ENCODE results near the gene TTC7B. TPM values are rescaled to one million over a fixed set of nuclear protein-coding genes. Genes with fewer than 3 reads are reported as not detected.
"Not testable (repeated sequence)": the region's sequence is repeated elsewhere in the genome, so short reads cannot be mapped to it uniquely, and the experiment has no call there.

Gene TTC7B, protein sequence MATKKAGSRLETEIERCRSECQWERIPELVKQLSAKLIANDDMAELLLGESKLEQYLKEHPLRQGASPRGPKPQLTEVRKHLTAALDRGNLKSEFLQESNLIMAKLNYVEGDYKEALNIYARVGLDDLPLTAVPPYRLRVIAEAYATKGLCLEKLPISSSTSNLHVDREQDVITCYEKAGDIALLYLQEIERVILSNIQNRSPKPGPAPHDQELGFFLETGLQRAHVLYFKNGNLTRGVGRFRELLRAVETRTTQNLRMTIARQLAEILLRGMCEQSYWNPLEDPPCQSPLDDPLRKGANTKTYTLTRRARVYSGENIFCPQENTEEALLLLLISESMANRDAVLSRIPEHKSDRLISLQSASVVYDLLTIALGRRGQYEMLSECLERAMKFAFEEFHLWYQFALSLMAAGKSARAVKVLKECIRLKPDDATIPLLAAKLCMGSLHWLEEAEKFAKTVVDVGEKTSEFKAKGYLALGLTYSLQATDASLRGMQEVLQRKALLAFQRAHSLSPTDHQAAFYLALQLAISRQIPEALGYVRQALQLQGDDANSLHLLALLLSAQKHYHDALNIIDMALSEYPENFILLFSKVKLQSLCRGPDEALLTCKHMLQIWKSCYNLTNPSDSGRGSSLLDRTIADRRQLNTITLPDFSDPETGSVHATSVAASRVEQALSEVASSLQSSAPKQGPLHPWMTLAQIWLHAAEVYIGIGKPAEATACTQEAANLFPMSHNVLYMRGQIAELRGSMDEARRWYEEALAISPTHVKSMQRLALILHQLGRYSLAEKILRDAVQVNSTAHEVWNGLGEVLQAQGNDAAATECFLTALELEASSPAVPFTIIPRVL
- total RNA-seq (2014; rRNA removed; shearing (Covaris generic); ENCODE audit: low replicate concordance), result 14.6 and 16.2 TPM in 2 replicates

DNA sequence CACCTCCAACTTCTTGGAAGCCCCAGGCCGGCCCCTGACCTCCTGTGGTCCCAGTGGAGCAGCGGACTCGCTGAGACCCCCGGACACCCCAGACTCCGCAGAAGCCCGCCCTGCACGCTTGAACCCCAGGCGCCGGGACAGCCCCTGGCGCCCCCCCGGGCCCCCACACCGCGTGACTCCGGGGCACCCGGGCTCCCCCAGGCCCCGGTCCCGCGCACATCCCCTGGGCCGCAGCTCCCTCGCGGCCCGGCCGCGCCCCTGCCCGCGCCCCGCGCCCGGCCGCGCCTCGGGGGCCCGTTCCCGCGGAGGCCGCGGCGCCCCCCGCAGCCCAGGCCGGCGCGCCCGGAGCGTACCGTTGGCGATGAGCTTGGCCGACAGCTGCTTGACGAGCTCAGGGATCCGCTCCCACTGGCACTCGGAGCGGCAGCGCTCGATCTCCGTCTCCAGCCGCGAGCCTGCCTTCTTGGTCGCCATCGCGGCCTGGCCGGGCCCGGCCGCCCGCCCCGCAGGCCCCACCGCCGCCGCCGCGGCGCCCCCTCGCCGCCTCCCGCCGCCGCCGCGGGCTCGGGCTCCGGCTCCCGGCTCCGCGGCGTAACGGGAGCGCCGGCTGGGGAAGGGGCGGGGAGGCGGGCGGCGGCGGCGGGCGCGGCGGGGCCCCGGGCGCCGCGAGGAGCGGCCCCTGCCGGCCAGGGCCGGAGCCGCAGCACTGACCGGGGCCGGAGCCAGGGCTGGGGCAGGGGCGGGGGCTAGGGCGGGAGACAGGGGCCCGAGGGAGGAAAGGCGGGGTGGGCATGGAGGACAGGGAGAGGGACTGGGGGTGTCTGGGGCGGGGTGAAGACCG lies at the start of gene TTC7B:
Gene TTC7B, minus strand, starts transcription at position 609 of the 841 bp plus-strand sequence. Its CDS starts 135 bp downstream, at position 474.
- in situ Hi-C loops (cut with HindIII; ENCODE audit: low pct_unique_long_range_greater_than_20kb, low sequenced_read_pairs), result no loop called here
- DNase-seq (ENCODE audit: low read depth), result no peak

DNA sequence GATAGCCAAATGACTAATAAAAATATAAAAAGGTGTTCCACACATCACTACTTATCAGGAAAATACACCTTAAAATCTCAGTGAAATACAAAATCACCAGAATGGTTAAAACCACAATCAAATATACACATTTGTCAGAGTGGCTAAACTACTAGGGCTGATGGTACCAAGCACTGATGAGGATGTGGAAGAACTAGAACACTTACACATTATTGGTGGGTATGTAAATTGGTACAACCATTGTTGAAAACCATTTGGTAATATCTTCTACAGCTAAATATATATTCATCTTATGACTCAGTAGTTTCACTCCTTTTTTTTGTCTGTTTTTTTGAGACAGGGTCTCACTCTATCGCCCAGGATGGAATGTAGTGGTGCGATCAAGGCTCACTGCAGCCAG lies 48.5 kb upstream of the TTC7B start:
- no peak for DNase-seq (ENCODE audit: low read depth)
- in situ Hi-C loops (cut with HindIII; ENCODE audit: low pct_unique_long_range_greater_than_20kb, low sequenced_read_pairs), result no loop called here

DNA sequence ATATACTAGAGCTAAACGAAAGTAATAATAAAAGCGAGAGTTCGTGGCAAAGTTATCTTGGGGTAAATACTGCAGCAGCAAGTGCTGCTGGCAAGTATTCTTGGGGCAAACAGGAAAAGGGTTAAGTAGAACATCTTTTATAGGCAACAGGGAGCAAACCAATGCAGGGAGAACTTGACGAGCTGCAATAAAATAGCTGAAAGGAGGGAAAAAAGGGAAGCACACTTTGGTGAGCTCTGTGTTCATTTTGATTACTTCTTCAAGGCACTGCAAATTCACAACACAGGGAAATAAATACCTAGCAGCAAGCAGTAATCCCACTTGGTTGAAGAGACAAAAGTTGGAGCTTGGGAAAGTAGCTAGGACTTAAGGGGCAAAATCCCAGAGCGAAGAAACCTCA lies 42.3 kb upstream of the TTC7B start:
- in situ Hi-C loops (cut with HindIII; ENCODE audit: low pct_unique_long_range_greater_than_20kb, low sequenced_read_pairs), result no loop called here
- no peak for DNase-seq (ENCODE audit: low read depth)

DNA sequence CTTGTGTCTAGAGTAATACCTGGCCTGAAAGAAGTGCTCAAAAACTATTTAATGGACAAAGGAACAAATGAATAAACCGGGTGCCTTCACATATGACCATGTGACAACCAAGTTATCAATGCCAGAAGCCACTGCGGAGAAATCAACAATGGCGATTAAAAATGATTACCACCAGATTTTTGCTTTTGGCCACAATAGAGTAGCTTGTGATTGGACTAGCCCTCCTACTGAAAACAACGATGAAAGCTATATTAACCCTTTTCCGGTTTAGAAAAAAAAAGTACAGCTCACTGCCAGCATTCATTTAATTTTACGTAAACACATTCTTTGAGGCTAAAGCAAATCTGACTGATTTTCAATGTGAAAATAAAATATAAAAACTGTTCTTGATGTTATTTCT lies 41.6 kb upstream of the TTC7B start:
- in situ Hi-C loops (cut with HindIII; ENCODE audit: low pct_unique_long_range_greater_than_20kb, low sequenced_read_pairs), result no loop called here
- no peak for DNase-seq (ENCODE audit: low read depth)

DNA sequence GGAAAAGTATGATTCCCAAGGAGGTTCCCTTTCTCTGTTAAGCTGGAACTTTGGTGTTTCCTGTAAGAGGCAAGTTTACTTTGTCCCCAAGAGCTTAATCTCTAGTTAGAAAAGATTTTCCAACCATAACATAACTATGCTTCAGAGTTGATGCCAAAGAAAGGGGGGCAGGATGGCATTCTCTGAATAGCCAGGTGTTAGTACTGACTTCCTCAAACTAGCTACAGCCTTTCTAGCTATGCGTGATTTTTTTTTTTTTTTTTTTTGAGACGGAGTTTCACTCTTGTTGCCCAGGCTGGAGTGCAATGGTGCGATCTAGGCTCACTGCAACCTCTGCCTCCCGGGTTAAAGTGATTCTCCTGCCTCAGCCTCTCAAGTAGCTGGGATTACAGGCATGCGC lies 39.9 kb upstream of the TTC7B start:
- in situ Hi-C loops (cut with HindIII; ENCODE audit: low pct_unique_long_range_greater_than_20kb, low sequenced_read_pairs); DNase-seq (ENCODE audit: low read depth): not testable (repeated sequence)

DNA sequence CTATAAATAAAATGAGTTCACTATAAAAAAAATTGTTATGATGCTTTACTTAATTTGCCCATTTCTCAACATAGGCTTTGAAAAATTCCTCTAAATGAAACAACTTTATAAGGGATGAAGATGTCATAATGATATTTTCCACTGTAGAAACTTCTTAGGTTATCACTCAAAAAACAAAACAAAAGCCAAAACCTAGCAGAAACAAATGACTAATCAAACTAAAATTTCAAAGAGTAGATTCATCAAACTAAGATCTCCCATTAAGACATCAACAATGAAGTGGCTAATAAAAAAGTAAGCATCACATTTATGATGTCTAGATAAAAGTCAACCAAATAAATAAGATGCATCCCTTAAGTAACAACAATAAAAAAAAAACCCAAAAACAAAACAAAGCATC lies 36.9 kb upstream of the TTC7B start:
- in situ Hi-C loops (cut with HindIII; ENCODE audit: low pct_unique_long_range_greater_than_20kb, low sequenced_read_pairs), result no loop called here
- DNase-seq (ENCODE audit: low read depth), result no peak

DNA sequence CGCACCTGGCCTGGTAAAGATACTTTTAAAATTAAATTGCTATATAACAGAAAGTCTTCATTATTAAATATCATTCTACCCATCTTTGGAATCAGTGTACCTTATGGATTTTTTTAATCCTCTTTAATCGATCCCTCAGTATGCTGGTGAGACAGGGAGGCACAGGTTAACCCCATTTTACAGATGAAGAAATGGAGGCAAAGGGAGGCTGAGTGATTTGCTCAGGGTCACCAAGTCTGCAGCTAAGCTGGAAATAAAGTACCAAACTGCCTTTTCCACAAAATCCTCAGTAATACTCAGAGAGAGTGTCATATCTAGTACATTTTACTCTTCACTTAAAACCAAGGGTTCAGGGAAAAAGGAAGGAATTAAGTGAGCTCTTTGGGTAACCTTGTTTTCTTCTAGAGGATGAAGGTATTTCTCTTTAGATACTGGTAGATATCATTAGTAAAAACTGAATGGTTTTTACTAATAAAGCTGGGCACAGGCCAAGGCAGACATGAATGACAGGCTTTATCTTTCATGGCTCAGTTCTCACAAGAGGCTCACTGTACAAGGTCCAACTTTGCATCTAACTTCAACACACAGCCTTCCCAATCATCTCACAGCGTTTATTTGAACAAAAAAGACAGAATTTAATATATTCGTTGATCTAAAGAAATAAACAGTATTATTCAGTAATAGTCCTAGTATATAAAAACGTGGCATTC lies 35.3 kb upstream of the TTC7B start:
- DNase-seq (ENCODE audit: low read depth), result no peak
- in situ Hi-C loops (cut with HindIII; ENCODE audit: low pct_unique_long_range_greater_than_20kb, low sequenced_read_pairs), result no loop called here

DNA sequence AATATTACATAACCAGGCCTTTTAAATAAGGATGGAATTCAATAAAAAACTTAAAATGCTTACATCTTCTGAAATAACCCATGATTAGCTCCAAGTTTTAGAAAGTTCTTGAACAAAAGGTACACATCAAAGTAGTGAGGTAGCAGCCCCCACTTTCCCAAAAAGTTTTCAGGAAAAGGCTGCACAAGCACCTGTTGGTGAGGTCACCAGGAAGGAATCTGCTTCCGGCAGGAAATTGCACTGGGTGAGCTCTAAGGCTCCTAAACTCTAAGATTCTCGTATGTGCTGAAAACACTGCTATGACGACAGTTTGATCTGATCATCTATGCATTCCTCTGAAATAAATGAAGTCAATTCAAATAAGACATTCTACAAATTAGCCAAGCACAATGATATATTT lies 34.3 kb upstream of the TTC7B start:
- in situ Hi-C loops (cut with HindIII; ENCODE audit: low pct_unique_long_range_greater_than_20kb, low sequenced_read_pairs), result no loop called here
- no peak for DNase-seq (ENCODE audit: low read depth)

DNA sequence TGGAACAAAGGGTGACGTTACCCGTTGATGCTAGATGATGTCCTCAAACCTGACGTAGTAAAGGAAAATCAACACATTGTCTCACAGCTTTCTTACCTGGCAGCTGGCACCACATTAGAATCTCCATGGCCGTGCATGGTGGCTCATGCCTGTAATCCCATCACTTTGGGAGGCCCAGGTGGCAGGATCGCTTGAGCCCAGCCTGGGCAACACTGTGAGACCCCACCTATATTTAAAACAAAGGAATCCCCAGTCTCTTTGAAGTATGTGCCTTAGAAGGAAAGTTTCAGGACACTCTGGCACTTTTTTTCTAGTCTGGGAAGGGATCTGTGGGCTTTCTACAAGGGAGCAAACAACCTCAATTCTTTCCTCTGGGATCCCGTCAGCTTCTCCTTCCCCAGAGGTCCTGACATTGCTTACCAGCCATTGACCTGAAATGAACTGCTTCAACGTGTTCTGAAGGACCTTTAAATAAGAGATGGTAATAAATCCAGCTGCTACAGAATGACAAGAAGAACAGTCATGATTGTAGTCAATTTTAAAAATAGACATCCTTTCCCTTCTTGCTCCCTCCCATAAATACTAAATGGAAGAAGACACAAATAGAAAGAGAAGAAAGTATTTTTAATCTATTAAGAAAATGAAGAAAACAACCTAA lies 33.7 kb upstream of the TTC7B start:
- DNase-seq (ENCODE audit: low read depth), result no peak
- in situ Hi-C loops (cut with HindIII; ENCODE audit: low pct_unique_long_range_greater_than_20kb, low sequenced_read_pairs), result no loop called here

DNA sequence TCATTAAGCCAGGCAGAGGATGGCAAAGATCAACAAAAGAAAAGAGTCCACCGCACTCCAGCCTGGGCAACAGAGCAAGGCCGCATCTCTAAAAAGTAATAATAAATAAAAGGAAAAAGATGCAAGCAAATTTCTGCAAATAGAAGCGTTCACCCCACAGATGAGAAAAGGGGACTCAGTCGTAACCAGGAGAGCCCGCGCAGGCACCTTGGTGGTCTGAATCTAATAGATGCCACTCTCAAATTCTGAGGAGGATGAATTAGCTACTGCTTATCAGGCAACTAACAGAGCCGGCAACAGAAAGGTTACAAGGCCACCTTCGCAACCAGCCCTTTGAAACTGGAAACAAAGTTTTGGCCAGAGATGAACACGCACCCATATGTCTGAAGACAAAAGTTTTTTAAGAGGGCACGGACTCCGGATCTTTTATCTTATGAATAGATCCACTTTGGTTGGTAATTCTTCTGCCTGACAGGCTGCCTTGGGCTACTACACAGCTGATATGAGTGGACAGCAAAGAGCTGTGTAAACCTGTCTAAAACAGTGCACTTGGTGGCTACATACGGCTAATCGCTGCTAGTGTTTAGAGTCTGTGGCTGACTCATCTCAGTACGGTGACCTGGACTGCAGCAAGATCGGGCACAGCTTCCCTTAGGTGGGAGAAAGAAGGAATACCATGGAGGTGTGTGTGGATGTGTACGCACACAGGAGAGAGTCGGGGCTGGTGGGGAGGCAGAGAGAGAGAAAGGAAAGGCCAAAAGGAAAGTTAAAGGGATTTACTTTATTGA lies 32.9 kb upstream of the TTC7B start:
- DNase-seq (ENCODE audit: low read depth), result no peak
- in situ Hi-C loops (cut with HindIII; ENCODE audit: low pct_unique_long_range_greater_than_20kb, low sequenced_read_pairs), result no loop called here

DNA sequence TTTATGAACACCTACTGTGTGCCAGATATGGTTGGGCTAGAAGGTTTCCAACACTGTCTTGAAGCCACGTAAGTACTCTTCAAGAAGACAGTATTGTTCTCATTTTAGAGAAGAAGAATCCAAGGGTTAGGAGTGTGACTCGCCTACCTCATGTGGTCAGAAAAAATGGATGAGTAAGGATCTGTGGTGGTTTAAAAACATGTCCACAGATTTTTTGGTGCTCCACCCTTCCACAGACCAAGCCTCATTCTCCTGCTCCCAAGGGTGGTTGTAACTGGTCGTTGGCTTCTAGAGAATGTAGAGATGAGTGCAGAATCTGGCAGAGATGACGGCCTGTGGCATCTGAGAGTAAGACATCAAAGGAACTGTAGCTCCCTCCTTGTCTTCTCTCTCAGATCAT lies 30.3 kb upstream of the TTC7B start:
- in situ Hi-C loops (cut with HindIII; ENCODE audit: low pct_unique_long_range_greater_than_20kb, low sequenced_read_pairs), result no loop called here
- DNase-seq (ENCODE audit: low read depth), result no peak

DNA sequence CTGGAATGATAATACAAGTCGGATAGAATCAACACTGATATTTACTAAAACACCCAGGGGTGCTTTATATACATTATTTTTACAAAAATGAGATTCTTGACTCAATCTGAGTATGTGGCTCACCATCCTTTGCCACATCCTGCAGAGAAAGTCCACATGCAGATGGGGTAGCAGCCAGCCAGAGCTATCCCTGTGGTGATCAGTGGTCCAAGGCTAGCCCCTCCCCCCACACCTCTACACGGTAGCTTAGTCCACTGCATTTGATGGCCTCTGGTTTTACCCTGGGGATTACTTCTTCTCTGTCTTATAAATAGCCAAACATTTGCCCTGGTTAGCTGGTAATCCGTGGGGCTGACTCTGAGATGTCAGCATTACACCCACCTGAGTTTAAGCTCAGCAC lies 28.1 kb upstream of the TTC7B start:
- DNase-seq (ENCODE audit: low read depth), result no peak

DNA sequence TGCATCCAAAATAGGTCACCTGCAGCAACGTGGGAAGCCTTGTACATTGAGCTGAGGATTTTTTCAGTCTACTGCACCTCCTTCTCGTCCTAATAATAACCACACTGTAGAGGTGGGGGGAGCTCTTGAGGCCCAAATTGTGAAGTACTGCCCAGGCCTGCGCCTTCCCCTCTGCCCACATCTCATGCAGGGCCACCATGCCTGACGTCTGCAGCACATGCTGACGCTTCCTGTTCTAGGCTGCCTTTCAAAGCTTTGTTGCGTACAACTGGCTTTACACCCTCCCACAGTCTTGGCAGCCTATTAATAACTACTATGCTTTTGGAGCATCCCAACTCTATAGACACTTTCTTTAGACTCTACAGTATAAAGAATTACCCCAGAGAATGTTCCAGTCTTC lies 26.5 kb upstream of the TTC7B start:
- no peak for DNase-seq (ENCODE audit: low read depth)
- in situ Hi-C loops (cut with HindIII; ENCODE audit: low pct_unique_long_range_greater_than_20kb, low sequenced_read_pairs), result no loop called here

More for the DNA sequence above, 28.1 kb upstream of the TTC7B start:
- in situ Hi-C loops (cut with HindIII; ENCODE audit: low pct_unique_long_range_greater_than_20kb, low sequenced_read_pairs), result no loop called here

DNA sequence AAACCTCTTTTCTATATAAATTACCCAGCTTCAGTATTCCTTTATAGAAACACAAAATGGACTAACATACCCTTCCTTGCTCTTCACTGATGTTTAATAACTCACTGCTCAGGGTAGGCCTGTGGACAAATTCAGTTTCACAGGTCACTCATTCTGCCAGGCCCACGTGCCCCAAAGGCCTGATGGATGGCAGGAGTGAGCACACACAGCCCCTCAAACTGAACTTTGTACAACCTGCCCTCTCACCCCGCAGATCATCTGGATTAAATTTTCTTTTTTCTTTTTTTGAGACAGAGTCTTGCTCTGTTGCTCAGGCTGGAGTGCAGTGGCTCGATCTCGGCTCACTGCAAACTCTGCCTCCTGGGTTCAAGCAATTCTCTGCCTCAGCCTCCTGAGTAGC lies 24.4 kb upstream of the TTC7B start:
- DNase-seq (ENCODE audit: low read depth); in situ Hi-C loops (cut with HindIII; ENCODE audit: low pct_unique_long_range_greater_than_20kb, low sequenced_read_pairs): not testable (repeated sequence)

DNA sequence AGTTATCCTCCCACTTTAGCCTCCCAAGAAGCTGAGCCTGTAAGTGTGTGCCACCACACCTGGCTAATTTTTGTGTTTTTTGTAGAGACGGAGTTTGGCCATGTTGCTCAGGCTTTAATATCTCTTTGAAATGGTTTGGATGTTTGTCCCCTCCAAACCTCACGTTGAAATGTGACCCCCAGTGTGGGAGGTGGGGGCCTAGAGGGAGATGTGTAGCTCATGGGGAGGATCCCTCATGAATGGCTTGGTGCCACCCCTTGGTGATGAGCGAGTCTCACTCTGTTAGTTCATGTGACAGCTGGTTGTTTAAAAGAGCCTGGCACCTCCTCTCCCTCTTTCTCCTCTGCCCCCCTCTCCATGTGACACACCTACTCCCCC lies 23.6 kb upstream of the TTC7B start:
- in situ Hi-C loops (cut with HindIII; ENCODE audit: low pct_unique_long_range_greater_than_20kb, low sequenced_read_pairs), result no loop called here
- no peak for DNase-seq (ENCODE audit: low read depth)

DNA sequence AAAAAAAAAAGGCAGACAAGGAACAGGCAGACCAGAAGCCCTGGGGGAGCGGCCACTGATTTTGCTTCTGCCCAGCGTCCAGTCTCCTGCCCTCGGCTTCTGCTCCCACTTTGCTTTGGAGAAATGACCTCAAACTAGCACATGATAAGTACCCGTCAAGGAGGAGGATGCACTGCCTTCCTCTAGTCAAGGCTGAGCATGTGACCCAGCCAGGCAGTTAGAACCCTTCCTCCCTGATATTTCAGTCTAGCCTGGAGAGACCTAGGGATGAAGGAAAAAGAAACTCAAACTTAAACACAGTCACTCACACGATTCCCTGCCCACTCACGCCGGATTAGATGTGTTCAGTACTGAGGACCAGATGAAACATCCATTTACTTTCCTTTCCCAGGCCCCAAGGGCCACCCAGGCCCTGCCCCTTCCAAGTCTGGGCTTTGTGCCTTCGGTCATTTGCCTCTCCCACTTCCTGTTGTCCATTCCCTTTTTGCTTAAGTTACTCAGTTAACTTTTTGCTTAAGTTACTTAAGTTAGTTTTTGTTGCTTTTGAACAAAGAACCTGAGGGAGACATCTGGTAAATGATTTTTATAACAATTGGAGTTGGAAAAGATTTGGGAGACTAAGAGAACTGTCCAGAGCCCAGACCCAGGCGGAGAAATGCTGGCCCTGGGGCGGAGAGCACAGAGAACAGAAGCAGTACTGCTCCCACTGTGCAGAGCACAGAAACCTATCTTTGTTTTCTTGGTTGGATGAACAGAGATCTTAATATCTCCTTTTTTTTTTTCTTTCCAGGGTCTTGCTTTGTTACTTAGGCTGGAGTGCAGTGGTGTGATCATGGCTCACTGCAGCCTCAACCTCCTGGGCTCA lies 23.0 kb upstream of the TTC7B start:
- no peak for DNase-seq (ENCODE audit: low read depth)
- in situ Hi-C loops (cut with HindIII; ENCODE audit: low pct_unique_long_range_greater_than_20kb, low sequenced_read_pairs), result no loop called here

All from Caki2 (cell line).